HG03097 (cell line): ENCODE measurements around the gene EFCAB7.
"Not testable (repeated sequence)": the region's sequence is repeated elsewhere in the genome, so short reads cannot be mapped to it uniquely, and the experiment has no call there.

Experiments
- ATAC-seq: cut with Tn5 transposase; IDR thresholded peaks from one replicate; pipeline ENCODE4 v1.9.1; 2021; ENCODE audit not compliant: unreplicated experiment, low FRiP score

The EFCAB7 gene

DNA sequence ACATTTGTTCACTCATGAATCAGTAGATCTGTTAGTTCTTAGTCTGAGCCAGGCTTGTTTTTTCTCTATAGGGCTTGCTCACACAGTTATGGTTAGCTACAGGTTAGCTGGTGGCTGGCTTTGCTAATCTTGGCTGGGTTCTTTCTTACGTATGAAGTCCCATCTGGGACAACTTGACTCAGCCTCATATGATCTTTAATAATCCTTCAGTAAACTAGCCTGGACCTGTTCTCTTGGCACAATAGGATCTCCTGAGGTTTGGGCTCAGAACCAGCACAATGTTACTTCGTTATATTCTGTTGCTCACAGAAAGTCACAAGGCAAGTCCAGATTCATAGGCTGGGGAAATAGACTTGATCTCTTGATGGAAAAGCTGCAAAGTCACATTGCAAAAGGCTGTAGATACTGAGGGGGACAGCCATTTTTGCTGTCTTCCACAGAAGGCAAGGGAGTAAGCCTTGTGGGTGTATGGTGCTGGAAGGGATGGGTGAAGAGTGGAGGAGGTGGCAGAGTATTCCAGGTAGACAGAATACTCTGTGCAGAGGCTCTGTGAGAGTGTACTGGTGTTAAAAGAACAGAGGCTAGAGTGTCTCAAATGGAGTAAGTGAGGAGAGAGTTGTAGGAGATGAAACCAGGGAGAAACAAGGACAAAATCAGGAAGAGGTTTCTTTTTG, 24.4 kb downstream of the EFCAB7 start:
- ATAC-seq, result no peak

GRCh38 chr1:63548303-63548702, 25.0 kb downstream of the EFCAB7 start:
- ATAC-seq, result no peak

- no peak for ATAC-seq
These were observed 25.6 kb downstream of the EFCAB7 start for GRCh38 chr1:63548877-63549276.

DNA sequence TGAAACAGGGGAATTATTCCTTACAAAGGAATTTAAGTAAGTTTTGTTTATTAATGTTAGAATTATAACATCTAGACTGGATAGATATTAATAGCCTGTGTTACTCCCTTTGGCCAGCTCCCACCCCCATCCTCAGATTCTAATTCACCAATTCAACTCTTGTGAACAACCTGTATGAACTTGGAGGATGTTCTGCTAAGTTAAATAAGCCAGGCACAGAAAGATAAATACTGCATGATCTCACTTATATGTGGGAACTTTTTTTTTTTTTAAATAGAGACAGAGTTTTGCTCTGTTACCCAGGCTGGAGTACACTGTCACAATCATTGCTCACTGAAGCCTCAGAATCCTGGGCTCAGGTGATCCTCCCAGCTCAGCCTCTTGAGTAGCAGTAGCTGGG, 32.2 kb downstream of the EFCAB7 start:
- ATAC-seq, result no peak

GRCh38 chr1:63557365-63557987, 34.2 kb downstream of the EFCAB7 start:
- ATAC-seq, result no peak

GRCh38 chr1:63559357-63559756, 36.0 kb downstream of the EFCAB7 start:
- ATAC-seq, result no peak

DNA sequence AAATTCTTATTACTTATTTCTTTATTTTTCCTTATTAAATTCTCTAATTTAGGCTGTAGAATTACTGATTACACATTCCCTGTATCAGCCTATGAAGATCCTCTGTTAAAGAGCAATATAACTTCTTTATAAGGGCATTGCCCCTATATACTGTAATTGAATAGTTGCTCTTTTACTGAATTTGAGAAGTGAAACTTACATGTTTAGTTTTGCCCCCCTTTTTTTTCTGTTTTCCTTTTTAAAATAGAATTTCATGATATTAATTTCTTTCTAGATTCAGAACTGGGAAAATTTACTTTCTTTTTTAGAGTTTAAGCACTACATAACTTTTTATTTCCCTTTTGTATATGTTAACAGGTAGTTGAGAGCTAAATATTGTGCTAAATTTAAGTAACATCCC, 40.4 kb downstream of the EFCAB7 start:
- ATAC-seq, result no peak

DNA sequence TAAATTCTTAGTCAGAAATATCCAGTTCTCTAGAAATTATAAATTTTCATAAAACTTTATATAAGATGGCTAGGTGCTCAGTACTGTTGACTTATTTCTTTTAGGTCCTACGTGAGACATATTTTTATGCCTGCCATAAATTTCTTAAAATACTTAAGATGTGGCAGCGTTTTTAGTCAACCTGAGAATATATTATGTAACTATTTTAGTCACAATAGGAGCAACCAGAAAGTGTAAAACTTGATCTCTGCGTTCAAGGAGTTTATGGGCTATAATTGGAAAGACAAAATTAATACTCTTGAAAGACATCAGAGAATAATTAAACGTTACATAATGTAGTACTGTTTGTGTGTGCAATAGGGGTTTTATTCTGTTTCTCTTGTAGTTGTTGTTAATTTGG, 45.7 kb downstream of the EFCAB7 start:
- no peak for ATAC-seq

DNA sequence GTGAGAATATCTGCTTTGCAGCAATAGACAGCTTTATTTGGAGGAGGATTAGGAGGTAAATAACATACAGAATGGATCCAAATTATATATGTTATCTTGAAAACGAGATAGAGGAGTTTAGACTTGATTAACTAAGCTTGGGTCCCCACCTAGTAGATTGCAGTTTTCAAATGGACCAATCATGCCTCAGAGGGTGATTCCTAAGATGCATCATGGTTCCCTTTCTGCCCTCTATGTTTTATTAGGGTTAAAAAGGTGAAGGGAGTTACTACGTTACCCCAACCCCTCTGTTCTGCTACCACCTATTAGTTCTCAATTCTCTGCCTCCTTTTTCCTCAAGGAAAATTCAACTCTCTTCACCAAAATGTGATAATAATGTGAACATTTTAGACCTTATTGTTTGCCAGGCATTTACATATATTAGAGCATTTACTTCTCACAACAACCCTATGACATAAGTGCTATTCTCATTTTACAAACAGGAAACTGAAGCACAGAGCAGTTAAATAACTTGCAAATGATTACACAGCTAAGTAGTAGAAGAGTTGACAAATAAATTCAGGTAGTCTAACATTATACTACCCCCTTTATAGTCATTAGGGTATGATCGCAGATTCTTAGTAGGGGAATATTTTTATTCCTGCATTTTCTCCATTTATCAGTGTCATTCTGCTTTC, 46.5 kb downstream of the EFCAB7 start:
- no peak for ATAC-seq

- not testable (repeated sequence) for ATAC-seq
These were observed 49.4 kb downstream of the EFCAB7 start for GRCh38 chr1:63572686-63573085.

DNA sequence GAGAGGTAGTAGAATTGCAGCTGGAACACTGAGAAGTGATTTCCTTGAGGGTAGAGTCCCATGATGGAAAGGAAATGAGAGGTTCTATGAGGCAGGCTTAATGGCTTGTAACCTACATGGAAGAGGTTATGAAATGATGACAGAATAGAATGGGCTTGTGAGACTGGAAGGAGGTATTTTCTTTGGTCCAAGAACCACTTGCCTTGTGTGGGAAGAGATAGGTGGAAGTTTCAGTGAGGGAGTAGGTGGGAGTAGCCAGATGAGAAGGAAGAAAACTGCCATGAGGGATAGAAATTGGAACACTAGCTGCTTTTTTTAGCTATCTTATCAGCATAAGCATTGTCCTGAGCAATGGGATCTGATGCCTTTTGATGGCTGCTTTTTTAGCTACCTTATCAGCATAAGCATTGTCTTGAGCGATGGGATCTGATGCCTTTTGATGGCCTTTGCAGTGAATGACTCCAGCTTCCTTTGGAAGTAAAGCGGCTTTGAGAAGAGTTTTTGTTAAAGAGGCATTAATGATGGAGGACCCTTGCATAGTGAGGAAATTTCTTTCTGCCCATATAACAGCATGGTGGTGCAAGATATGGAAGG, 51.0 kb downstream of the EFCAB7 start:
- ATAC-seq, result not testable (repeated sequence)

GRCh38 chr1:63575340-63575826, 52.1 kb downstream of the EFCAB7 start:
- no peak for ATAC-seq

GRCh38 chr1:63586326-63586725, 63.0 kb downstream of the EFCAB7 start:
- ATAC-seq, result not testable (repeated sequence)

DNA sequence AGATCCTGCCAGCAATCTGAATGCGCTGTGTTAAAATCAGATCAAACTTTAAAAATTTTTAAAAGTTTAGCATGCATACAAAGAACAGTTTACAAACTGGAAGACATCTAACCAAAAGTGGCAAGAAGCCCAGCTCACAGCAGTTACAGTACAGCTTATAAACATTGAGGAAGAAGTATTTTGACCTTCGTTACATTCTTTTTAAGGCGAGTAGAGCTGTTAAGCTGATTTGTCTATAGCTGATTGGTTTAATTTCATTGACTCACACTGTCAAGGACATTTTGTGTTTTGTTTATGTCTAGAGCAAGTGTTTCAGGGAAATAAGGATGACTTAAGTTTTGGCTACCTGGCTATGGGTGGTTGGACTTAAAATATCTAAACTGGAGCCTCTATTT, 66.8 kb downstream of the EFCAB7 start:
- no peak for ATAC-seq

- no peak for ATAC-seq
These were observed 69.4 kb downstream of the EFCAB7 start for GRCh38 chr1:63592536-63593302.

GRCh38 chr1:63593303-63593885, 70.1 kb downstream of the EFCAB7 start, which contains the start of gene PGM1:
Gene PGM1, plus strand, starts transcription at chr1:63593411. Its CDS starts 78 bp downstream, at chr1:63593489.
- ATAC-seq, result peak; percentile 68

DNA sequence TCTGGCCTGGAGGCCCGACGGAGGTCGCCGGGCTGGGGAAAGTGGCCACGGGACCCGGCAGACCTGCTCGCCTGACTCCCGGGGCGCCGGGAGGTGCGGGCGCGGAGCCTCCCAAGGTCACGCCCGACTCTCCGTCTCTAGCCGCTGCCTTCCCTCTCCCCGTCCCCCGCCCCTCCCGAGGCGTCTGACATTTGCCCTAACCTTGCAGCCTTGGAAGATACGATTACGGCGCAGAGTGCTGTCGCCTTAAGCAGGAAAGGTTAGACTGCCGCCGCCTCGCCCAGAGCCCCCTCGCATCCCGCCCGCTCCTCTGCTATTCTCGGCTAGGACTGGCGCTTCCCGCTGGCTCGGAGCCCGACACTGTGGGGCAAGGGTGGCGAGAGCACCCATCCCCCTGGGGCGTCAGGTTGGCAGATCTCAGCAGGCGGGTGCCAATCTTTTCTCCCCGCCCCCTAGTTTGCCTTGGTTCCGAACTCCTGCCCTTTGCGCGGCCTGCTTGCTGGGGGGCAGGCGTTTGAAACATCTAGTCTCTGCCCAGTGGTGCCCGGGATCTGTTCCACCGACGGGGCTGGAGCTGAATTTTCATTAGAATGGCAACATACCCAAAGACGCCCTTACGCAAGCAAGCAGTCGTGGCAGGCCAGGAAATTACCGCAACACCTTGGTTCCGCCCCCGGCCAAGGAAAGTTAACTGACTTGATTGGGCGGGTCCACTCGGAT, 70.7 kb downstream of the EFCAB7 start:
- peak; percentile 33 for ATAC-seq

GRCh38 chr1:63595435-63595834, 72.1 kb downstream of the EFCAB7 start:
- no peak for ATAC-seq

DNA sequence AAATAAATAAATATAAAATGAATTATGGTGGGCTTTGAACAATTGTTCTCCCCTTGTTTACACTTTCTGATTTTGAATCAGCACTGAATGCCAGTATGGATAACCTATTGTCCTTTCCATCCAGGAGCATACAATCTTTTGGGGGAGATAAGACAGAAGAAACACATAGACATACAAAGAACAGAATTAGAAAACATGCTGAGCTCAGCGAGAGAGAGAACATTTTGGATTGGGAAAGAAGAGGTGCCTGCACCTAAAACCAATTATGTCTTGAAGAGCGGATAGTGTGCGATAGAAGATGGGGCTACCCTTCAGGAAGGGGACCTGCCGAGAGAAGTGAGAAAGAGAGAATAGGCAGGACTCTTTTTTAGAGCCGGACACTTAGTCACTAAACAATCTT, 76.5 kb downstream of the EFCAB7 start:
- ATAC-seq, result no peak

DNA sequence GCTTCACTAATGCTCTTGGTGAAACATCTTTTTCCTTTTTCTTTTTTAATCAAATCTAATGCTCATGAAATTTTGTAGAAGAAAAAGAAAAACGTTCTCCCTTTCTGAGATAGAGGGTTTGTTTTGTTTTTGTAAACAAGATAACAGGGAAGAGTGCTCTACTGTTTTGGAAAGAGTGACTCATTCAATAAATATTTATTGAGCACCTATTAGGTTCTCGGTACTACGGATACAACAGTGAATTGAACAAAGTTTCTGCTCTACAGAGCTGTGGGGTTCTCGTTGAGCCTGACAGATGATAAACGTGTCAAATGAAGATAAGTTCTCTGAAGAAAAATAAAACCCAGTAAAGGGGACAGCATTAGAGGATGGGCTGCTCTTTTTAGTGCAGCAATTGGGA, 76.9 kb downstream of the EFCAB7 start:
- ATAC-seq, result no peak
